Mammary epithelial cell (primary cell): ENCODE measurements around the gene CACNG6.

Experiments used
- EZH2 ChIP-seq: IDR thresholded peaks from 2 replicates; pipeline ENCODE4 v1.6.1; 2012; ENCODE audit warnings: low read length, inconsistent platforms, borderline replicate concordance
- TF ChIP-seq, protein P1 (sequence below), 2 donors: IDR thresholded peaks in 1 of 2; conservative IDR thresholded peaks in 1 of 2; 2 replicates each; pipeline ENCODE4 v1.5.1; 2011 to 2012; ENCODE audit warnings: inconsistent platforms in 2 of 2, low read length in 2 of 2, mild to moderate bottlenecking in 2 of 2, control low read depth in 1 of 2, low read depth in 1 of 2; ENCODE audit not compliant: insufficient read depth in 1 of 2; ENCODE audit errors: extremely low read depth in 1 of 2

DNA sequence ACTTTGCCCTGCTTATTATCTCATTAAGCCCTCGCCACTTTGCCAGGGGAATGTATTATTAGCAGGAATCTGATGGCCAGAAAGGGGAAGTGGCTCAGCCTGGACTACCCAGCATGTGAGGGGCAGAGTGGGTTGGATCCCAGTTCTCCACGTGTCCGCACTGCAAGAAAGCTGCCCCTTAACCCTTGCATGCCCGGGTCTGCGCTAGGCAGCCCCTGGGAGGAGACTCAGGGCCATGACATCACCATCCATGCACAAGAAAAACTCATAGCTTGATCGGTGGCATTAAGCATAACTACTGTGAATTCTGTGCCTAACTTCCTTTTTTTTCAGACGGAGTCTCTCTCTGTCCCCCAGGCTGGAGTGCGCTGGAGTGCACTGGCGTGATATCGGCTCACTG, 19.8 kb upstream of the CACNG6 start:
- TF ChIP-seq, protein P1, sequence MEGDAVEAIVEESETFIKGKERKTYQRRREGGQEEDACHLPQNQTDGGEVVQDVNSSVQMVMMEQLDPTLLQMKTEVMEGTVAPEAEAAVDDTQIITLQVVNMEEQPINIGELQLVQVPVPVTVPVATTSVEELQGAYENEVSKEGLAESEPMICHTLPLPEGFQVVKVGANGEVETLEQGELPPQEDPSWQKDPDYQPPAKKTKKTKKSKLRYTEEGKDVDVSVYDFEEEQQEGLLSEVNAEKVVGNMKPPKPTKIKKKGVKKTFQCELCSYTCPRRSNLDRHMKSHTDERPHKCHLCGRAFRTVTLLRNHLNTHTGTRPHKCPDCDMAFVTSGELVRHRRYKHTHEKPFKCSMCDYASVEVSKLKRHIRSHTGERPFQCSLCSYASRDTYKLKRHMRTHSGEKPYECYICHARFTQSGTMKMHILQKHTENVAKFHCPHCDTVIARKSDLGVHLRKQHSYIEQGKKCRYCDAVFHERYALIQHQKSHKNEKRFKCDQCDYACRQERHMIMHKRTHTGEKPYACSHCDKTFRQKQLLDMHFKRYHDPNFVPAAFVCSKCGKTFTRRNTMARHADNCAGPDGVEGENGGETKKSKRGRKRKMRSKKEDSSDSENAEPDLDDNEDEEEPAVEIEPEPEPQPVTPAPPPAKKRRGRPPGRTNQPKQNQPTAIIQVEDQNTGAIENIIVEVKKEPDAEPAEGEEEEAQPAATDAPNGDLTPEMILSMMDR (conservative IDR thresholded peaks at IDR 0.05 in 1 of 2, IDR thresholded peaks at IDR 0.05 in 1 of 2; ENCODE audit: extremely low read depth in 1 of 2, insufficient read depth in 1 of 2, low read depth in 1 of 2, low read length in 2 of 2), result no peak
- TF ChIP-seq EZH2, result no peak
